GM12865 (cell line): Measurements from ENCODE around the gene ATP13A4.
A peak's percentile ranks its signal among the peaks of the same experiment; 100 is the strongest.

Experiments used
- DNase-seq: peaks from one replicate; pipeline ENCODE4 v3.0.0; 2010; ENCODE audit warnings: low read depth
- H3K4me3 ChIP-seq: 2 replicates; pipeline ENCODE4 v1.5.1; 2011; ENCODE audit warnings: mild to moderate bottlenecking, low read depth, low read length, control low read depth
- TF ChIP-seq, protein P1 (sequence below): IDR thresholded peaks from 2 replicates; pipeline ENCODE4 v1.5.1; 2011; ENCODE audit warnings: low read length, control low read depth, low read depth, inconsistent platforms; ENCODE audit not compliant: insufficient read depth; ENCODE audit errors: missing control alignments

The ATP13A4 gene

DNA sequence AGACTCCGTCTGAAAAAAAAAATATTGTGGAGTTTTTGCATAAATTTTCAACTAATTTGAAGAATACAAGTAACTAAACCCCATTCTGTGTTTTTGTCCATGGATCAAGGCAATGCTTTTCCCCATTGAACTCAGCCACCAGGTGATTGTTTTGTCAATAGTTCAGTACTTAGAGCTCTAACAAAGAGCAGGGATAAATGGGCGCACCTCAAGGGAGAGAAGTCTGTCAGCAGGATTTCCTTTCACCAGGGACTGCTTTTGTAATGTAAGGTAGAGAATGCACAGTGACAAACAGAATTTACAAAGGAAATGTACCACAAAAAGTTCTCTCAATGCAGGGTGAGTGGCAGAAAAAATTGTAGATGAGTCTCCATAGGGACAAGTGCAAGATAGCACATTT is 165.4 kb downstream of the ATP13A4 start:
- TF ChIP-seq, protein P1, sequence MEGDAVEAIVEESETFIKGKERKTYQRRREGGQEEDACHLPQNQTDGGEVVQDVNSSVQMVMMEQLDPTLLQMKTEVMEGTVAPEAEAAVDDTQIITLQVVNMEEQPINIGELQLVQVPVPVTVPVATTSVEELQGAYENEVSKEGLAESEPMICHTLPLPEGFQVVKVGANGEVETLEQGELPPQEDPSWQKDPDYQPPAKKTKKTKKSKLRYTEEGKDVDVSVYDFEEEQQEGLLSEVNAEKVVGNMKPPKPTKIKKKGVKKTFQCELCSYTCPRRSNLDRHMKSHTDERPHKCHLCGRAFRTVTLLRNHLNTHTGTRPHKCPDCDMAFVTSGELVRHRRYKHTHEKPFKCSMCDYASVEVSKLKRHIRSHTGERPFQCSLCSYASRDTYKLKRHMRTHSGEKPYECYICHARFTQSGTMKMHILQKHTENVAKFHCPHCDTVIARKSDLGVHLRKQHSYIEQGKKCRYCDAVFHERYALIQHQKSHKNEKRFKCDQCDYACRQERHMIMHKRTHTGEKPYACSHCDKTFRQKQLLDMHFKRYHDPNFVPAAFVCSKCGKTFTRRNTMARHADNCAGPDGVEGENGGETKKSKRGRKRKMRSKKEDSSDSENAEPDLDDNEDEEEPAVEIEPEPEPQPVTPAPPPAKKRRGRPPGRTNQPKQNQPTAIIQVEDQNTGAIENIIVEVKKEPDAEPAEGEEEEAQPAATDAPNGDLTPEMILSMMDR: no peak

DNA sequence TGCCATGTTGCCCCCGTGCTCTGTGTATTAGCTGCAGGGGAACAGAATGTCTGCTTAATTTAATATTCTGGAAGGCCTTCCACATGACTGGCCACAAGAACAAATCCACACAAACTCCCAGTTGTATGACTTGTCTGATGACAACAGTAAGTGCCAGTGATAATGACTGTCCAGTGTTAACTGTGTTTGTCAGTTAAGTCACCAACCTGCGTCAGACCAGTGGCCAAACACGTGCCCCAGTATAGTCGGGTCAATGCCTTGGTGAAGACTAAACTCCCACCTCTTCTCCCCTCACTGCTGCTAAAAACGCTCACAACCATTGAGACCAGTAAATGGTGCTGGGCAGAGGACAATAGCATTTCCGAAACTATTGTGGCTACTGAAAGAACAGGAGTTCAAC is 166.3 kb downstream of the ATP13A4 start:
- TF ChIP-seq, protein P1: no peak
- H3K4me3 ChIP-seq: no peak overlapping the region
- DNase-seq: no peak

More for the DNA sequence above, 165.4 kb downstream of the ATP13A4 start:
- DNase-seq: no peak
- no peak overlapping the region for H3K4me3 ChIP-seq

DNA sequence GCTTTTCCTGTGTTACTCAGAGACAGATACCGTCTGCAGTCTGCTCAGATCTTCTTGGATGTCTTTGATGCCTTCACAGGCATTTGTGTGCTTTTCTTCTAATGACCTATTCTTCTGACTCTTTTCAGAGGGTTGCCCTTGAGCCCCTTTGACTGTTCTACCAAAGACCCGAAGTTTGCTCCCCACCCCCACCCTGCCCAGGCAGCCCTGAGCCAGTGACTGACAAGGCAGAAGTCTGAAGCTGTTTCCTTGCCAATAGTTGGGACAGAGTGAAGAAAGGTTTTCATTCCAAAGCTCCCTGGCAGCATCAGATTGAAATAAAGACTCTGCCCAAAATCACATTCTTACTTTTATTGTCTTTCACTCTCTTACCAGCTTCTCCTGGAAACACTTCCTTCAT is 167.1 kb downstream of the ATP13A4 start:
- TF ChIP-seq, protein P1: no peak
- no peak overlapping the region for H3K4me3 ChIP-seq

DNA sequence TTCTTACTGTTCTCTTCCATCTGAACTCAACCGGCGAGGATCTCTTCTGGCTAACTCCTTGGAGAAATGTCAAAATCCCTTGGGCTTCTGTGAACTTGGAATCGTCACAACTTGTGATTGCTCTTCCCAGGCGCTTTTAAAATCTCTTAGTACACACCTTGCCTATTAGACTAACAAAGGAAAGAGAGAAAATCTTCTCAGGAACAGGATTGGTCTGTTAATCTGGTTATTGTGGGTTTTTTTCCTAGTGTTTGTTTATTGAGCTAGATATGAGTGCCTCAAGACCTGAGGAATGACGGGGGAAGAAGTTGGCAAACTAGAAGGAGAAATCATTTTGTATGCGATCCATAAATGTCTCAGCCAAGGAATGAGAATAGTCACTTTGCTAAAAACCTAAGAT is 176.0 kb downstream of the ATP13A4 start, which contains the start of gene ATP13A5:
ATP13A5 (minus strand) TSS at position 48 of the 400 bp plus-strand sequence; CDS start at position 20, 28 bp downstream.
- no peak within 1 kb of the TSS for H3K4me3 ChIP-seq
- TF ChIP-seq, protein P1: no peak
- DNase-seq: no peak

More for the DNA sequence above, 167.1 kb downstream of the ATP13A4 start:
- DNase-seq: no peak

DNA sequence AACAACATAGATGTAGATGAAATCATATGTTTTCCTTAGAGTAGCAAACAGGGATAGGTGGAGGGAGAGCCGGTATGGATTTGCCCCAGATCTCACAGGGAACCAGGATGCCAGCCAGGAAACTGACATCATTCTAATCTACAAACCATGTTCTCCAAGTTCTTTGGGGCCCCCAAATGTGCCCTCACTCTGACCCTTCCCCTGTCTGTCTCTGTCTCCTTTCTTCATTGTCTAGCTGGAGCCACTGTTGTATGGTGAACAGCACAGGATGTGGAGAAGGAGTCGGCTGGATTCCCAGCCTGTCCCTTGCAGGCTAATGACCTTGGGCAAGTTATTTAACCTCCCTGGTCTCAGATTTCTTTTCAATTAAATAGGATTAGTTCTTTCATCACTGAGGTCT is 177.1 kb downstream of the ATP13A4 start:
- no peak for DNase-seq
- no peak overlapping the region for H3K4me3 ChIP-seq
- TF ChIP-seq, protein P1: no peak

DNA sequence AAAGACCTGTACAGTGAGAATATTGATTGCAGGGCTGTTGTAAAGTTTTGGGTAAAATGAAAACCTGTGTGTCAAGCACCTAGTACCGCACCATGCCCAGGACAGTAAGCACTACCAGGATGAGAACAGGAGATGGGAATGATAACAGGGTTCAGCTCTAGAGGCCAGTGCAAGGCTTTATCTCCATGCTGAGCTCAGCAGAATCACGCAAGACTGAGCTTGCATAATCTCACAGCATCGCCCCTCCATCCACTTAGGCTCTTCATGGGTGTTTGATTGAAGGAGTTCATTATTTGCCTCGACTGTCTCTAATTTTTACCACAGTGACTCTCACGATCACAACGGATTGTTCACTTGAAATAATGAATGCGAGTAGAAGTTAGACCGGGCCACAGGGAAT is 179.1 kb downstream of the ATP13A4 start:
- H3K4me3 ChIP-seq: no peak overlapping the region
- no peak for DNase-seq
- TF ChIP-seq, protein P1: no peak

DNA sequence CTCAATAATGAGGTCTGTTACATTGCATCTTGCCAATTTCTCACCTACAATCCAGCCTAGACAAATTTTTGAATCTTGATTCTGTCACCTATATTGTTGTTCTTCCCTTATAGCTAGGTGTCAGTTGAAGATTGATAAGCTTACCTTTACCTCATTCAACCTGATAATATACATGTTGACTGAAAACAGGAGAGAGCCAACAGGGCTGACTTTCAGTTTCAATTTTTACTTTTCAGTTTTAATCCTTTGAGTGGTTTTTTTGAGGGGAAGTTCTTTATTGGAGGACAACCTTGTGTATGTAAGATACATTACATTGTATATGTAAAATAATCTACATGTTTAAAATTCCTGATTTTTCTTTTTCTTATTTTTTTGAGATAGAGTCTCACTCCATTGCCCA is 181.9 kb downstream of the ATP13A4 start:
- TF ChIP-seq, protein P1: no peak
- no peak overlapping the region for H3K4me3 ChIP-seq
- DNase-seq: peak; percentile 12
